Measurements from ENCODE around the gene GIPC1. TPM values are rescaled to one million over a fixed set of nuclear protein-coding genes. Genes with fewer than 3 reads are reported as not detected.

Gene GIPC1
- total and polyA plus RNA-seq, 8 donors: 73.3 to 662 (median 122) TPM

DNA sequence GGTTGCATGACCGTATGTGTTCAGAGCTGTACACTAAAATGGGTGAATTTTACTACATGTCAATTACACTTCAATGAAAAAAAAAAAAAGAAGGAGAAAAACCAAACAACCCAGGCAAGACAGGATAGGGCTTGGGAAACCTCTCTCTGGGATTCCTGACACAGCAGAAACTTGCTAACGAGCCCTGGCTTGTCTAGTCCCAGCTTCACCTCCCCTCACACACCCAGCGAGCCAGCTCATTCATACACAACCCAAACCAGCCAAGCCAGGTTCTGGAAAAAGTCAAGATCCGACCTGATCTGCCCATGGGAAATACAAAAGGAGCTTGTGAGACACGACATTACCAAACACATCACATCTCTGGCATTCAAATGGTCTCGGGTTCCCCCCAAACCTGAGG lies 29.8 kb upstream of the GIPC1 start:
- H3K9me3 ChIP-seq: no peaks in the 10 kb centered on the region
- no peak overlapping the region for H3K4me3 ChIP-seq
- WGBS, 5 donors: 66 to 76% (median 68%) methylated on average over 6 of the region's 6 CpGs
- peak in 1 of 2 donors; percentile 39 for DNase-seq
- no peaks in the 10 kb centered on the region for H3K27me3 ChIP-seq
- H3K27ac ChIP-seq: no peak overlapping the region
- intact Hi-C loops (cut with DNase I; ENCODE audit: low total_unique reads): no loop called here
- TF ChIP-seq EP300 (IDR thresholded peaks at IDR 0.05): no peak
- TF ChIP-seq, protein P1, sequence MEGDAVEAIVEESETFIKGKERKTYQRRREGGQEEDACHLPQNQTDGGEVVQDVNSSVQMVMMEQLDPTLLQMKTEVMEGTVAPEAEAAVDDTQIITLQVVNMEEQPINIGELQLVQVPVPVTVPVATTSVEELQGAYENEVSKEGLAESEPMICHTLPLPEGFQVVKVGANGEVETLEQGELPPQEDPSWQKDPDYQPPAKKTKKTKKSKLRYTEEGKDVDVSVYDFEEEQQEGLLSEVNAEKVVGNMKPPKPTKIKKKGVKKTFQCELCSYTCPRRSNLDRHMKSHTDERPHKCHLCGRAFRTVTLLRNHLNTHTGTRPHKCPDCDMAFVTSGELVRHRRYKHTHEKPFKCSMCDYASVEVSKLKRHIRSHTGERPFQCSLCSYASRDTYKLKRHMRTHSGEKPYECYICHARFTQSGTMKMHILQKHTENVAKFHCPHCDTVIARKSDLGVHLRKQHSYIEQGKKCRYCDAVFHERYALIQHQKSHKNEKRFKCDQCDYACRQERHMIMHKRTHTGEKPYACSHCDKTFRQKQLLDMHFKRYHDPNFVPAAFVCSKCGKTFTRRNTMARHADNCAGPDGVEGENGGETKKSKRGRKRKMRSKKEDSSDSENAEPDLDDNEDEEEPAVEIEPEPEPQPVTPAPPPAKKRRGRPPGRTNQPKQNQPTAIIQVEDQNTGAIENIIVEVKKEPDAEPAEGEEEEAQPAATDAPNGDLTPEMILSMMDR (IDR thresholded peaks at IDR 0.05): no peak
- TF ChIP-seq POLR2A (IDR thresholded peaks at IDR 0.05): no peak
- TF ChIP-seq POLR2AphosphoS5 (IDR thresholded peaks at IDR 0.05): no peak
- no peaks in the 10 kb centered on the region for H3K36me3 ChIP-seq
- H3K4me1 ChIP-seq: peaks cover 12 to 32% (median 19%) of the 10 kb centered on the region in 4 donors

GRCh38 chr19:14520543-14520942 lies 24.6 kb upstream of the GIPC1 start:
- peak overlapping the region in 4 of 5 donors; percentile 99 to 100 (median 100) for H3K27ac ChIP-seq
- intact Hi-C loops (cut with DNase I; ENCODE audit: low total_unique reads): no loop called here
- 91 to 96% (median 92%) methylated on average over 4 of the region's 4 CpGs for WGBS, 5 donors

GRCh38 chr19:14519860-14520407 lies 24.0 kb upstream of the GIPC1 start:
- Histone ChIP-seq H3K27ac (peak overlapping the region; percentile 97 to 100 (median 99)), H3K27me3 (no peaks in the 10 kb centered on the region), H3K4me1 (peaks cover 36 to 63% (median 41%) of the 10 kb centered on the region in 4 donors), H3K9me3 (no peaks in the 10 kb centered on the region), H3K4me3 (no peak overlapping the region), H3K36me3 (peaks cover 14 to 19% (median 17%) of the 10 kb centered on the region in 4 donors)
- TF ChIP-seq, protein P1 (IDR thresholded peaks at IDR 0.05): no peak
- TF ChIP-seq POLR2AphosphoS5 (IDR thresholded peaks at IDR 0.05): peak in 2 of 3 donors; percentile 37 to 83
- TF ChIP-seq POLR2A (IDR thresholded peaks at IDR 0.05): no peak
- TF ChIP-seq EP300 (IDR thresholded peaks at IDR 0.05): no peak
- peak; percentile 57 to 60 for DNase-seq
- 38 to 59% (median 46%) methylated on average over 2 of the region's 2 CpGs for WGBS, 5 donors
- intact Hi-C loops (cut with DNase I; ENCODE audit: low total_unique reads): no loop called here

More at GRCh38 chr19:14520543-14520942, 24.6 kb upstream of the GIPC1 start:
- TF ChIP-seq EP300 (IDR thresholded peaks at IDR 0.05) (no peak), POLR2AphosphoS5 (IDR thresholded peaks at IDR 0.05) (no peak), POLR2A (IDR thresholded peaks at IDR 0.05) (no peak)
- TF ChIP-seq, protein P1 (IDR thresholded peaks at IDR 0.05): no peak
- H3K36me3 ChIP-seq: peaks cover 8 to 13% (median 10%) of the 10 kb centered on the region in 4 donors
- DNase-seq: no peak
- H3K4me1 ChIP-seq: peaks cover 30 to 57% (median 35%) of the 10 kb centered on the region in 4 donors
- no peaks in the 10 kb centered on the region for H3K27me3 ChIP-seq
- H3K9me3 ChIP-seq: no peaks in the 10 kb centered on the region
- no peak overlapping the region for H3K4me3 ChIP-seq

DNA sequence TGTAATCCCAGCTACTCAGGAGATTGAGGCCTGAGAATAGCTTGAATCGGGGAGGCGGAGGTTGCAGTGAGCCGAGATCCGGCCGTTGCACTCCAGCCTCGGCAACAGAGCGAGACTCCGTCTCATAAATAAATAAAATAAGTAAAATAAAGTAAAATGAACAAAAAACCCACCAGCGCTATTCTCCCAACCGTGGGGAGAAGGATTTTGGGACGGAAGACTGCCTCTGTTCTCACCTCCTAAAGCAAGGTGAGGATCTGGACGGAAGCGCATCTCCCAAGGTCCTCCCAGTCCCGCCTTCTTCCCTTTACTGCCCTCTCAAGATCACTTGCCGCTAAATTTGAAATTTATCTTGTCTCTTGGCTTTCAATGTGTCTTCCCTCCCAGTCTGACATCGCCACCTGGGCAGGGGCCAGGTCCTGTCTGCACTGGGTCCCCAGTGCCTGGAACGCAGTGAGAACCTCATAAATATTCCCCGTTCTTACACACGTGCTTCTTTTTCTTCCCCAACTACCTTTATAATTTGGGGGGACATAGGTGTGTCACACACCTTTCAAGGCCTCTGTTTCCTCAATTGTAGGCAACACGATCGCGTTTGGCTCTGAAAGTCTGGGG lies 23.4 kb upstream of the GIPC1 start:
- 91 to 94% (median 93%) methylated on average over 22 of the region's 22 CpGs for WGBS, 5 donors
- TF ChIP-seq POLR2A (IDR thresholded peaks at IDR 0.05): no peak
- TF ChIP-seq, protein P1 (IDR thresholded peaks at IDR 0.05): no peak
- no peak for TF ChIP-seq EP300 (IDR thresholded peaks at IDR 0.05)
- TF ChIP-seq POLR2AphosphoS5 (IDR thresholded peaks at IDR 0.05): no peak
- Histone ChIP-seq H3K27ac (peak overlapping the region; percentile 97 to 100 (median 99)), H3K4me1 (peaks cover 42 to 69% (median 47%) of the 10 kb centered on the region in 4 donors), H3K36me3 (peaks cover 19 to 25% (median 22%) of the 10 kb centered on the region in 4 donors), H3K9me3 (no peaks in the 10 kb centered on the region), H3K4me3 (peak overlapping the region in 1 of 4 donors; percentile 89), H3K27me3 (no peaks in the 10 kb centered on the region)
- DNase-seq: no peak
- intact Hi-C loops (cut with DNase I; ENCODE audit: low total_unique reads): no loop called here

Data from stomach (tissue), 9 donors.